Stimulated activated naive CD8-positive, alpha-beta T cell treated with anti-CD3 and anti-CD28 coated beads, Interleukin-15, amount 100 ng/mL, for 72 hours (primary cell): ENCODE results near the gene GCN1.

Experiments used
- ATAC-seq: fragments of 150-1000 bp; cut with Tn5 transposase; 2 replicates; pipeline ENCODE4 v1.10.0; 2021; ENCODE audit warnings: mild to moderate bottlenecking, moderate library complexity
- DNase-seq, 2 donors: peaks; one replicate each; pipeline ENCODE4 v3.0.0; 2021 to 2022
- H3K27ac Mint-ChIP-seq, 2 donors: one replicate each; pipeline ENCODE4 v1.8.0; 2022; ENCODE audit warnings: mild to moderate bottlenecking in 2 of 2, mixed read lengths in 2 of 2, moderate library complexity in 2 of 2
- H3K27me3 Mint-ChIP-seq: one replicate; pipeline ENCODE4 v1.8.0; 2022; ENCODE audit warnings: mixed read lengths
- H3K4me1 Mint-ChIP-seq: one replicate; pipeline ENCODE4 v1.8.0; 2022; ENCODE audit warnings: mild to moderate bottlenecking, mixed read lengths
- H3K4me3 Mint-ChIP-seq, 2 donors: one replicate each; pipeline ENCODE4 v1.8.0; 2022; ENCODE audit warnings: mild to moderate bottlenecking in 2 of 2, mixed read lengths in 2 of 2, moderate library complexity in 1 of 2
- H3K9me3 Mint-ChIP-seq, 2 donors: one replicate each; pipeline ENCODE4 v1.8.0; 2022; ENCODE audit warnings: mixed read lengths in 2 of 2

The GCN1 gene

GRCh38 chr12:120094485-120094884, 100.0 kb downstream of the GCN1 start:
- Mint-ChIP-seq H3K4me1 (peaks cover 23% of the 10 kb centered on the region), H3K9me3 (no peaks in the 10 kb centered on the region), H3K27me3 (no peaks in the 10 kb centered on the region), H3K27ac (peak overlapping the region in 1 of 2 donors; percentile 93), H3K4me3 (peak overlapping the region in 1 of 2 donors; percentile 13)
- ATAC-seq: no peak
- no peak for DNase-seq

GRCh38 chr12:120093592-120094355, 100.7 kb downstream of the GCN1 start:
- Mint-ChIP-seq H3K4me1 (peaks cover 23% of the 10 kb centered on the region), H3K4me3 (no peak overlapping the region), H3K27me3 (no peaks in the 10 kb centered on the region), H3K27ac (peak overlapping the region; percentile 42 to 46), H3K9me3 (no peaks in the 10 kb centered on the region)
- DNase-seq (no peak), ATAC-seq (peak; percentile 23)

GRCh38 chr12:120093336-120093591, 101.3 kb downstream of the GCN1 start:
- DNase-seq: no peak
- no peaks in the 10 kb centered on the region for H3K9me3 Mint-ChIP-seq
- peaks cover 23% of the 10 kb centered on the region for H3K4me1 Mint-ChIP-seq
- no peak overlapping the region for H3K4me3 Mint-ChIP-seq
- no peak overlapping the region for H3K27ac Mint-ChIP-seq
- ATAC-seq: peak; percentile 7
- H3K27me3 Mint-ChIP-seq: no peaks in the 10 kb centered on the region

GRCh38 chr12:120092551-120093335, 101.8 kb downstream of the GCN1 start:
- no peak overlapping the region for H3K4me3 Mint-ChIP-seq

GRCh38 chr12:120091371-120092090, 103.0 kb downstream of the GCN1 start:
- Mint-ChIP-seq H3K27me3 (no peaks in the 10 kb centered on the region), H3K9me3 (no peaks in the 10 kb centered on the region), H3K27ac (peak overlapping the region; percentile 38 to 69), H3K4me3 (no peak overlapping the region), H3K4me1 (peaks cover 37% of the 10 kb centered on the region)
- ATAC-seq (no peak), DNase-seq (no peak)

More at GRCh38 chr12:120092551-120093335, 101.8 kb downstream of the GCN1 start:
- no peaks in the 10 kb centered on the region for H3K9me3 Mint-ChIP-seq
- peak; percentile 11 for ATAC-seq
- no peak for DNase-seq
- H3K27me3 Mint-ChIP-seq: no peaks in the 10 kb centered on the region
- peaks cover 24% of the 10 kb centered on the region for H3K4me1 Mint-ChIP-seq
- H3K27ac Mint-ChIP-seq: peak overlapping the region; percentile 33 to 87

- Mint-ChIP-seq H3K27me3 (no peaks in the 10 kb centered on the region), H3K27ac (peak overlapping the region in 1 of 2 donors; percentile 69), H3K4me3 (no peak overlapping the region), H3K9me3 (no peaks in the 10 kb centered on the region), H3K4me1 (peaks cover 44% of the 10 kb centered on the region)
- DNase-seq (no peak), ATAC-seq (no peak)
Observed at GRCh38 chr12:120090626-120091295, 103.8 kb downstream of the GCN1 start.

GRCh38 chr12:120090206-120090605, 104.3 kb downstream of the GCN1 start:
- DNase-seq (no peak), ATAC-seq (no peak)
- Mint-ChIP-seq H3K4me3 (no peak overlapping the region), H3K4me1 (peaks cover 49% of the 10 kb centered on the region), H3K27me3 (no peaks in the 10 kb centered on the region), H3K9me3 (no peaks in the 10 kb centered on the region), H3K27ac (no peak overlapping the region)

GRCh38 chr12:120089796-120090195, 104.7 kb downstream of the GCN1 start:
- no peak for DNase-seq
- Mint-ChIP-seq H3K27me3 (no peaks in the 10 kb centered on the region), H3K4me3 (no peak overlapping the region), H3K27ac (peak overlapping the region in 1 of 2 donors; percentile 56), H3K9me3 (no peaks in the 10 kb centered on the region), H3K4me1 (peaks cover 52% of the 10 kb centered on the region)
- ATAC-seq: no peak

- no peak for DNase-seq
- Mint-ChIP-seq H3K27me3 (no peaks in the 10 kb centered on the region), H3K9me3 (no peaks in the 10 kb centered on the region), H3K27ac (peak overlapping the region in 1 of 2 donors; percentile 65), H3K4me3 (no peak overlapping the region), H3K4me1 (peaks cover 48% of the 10 kb centered on the region)
- ATAC-seq: no peak
Observed at GRCh38 chr12:120089105-120089504, 105.4 kb downstream of the GCN1 start.

GRCh38 chr12:120086801-120087621, 107.5 kb downstream of the GCN1 start:
- DNase-seq: peak; percentile 99 to 100
- no peaks in the 10 kb centered on the region for H3K9me3 Mint-ChIP-seq
- peak overlapping the region; percentile 71 to 77 for H3K4me3 Mint-ChIP-seq
- H3K27me3 Mint-ChIP-seq: no peaks in the 10 kb centered on the region
- H3K4me1 Mint-ChIP-seq: peaks cover 42% of the 10 kb centered on the region
- ATAC-seq: peak; percentile 97
- H3K27ac Mint-ChIP-seq: peak overlapping the region; percentile 78 to 95

- Mint-ChIP-seq H3K27me3 (no peaks in the 10 kb centered on the region), H3K4me1 (peaks cover 36% of the 10 kb centered on the region), H3K27ac (peak overlapping the region; percentile 78 to 95), H3K9me3 (no peaks in the 10 kb centered on the region), H3K4me3 (peak overlapping the region; percentile 71 to 77)
- ATAC-seq (no peak), DNase-seq (no peak)
Observed at GRCh38 chr12:120085920-120086645, 108.4 kb downstream of the GCN1 start.

GRCh38 chr12:120081641-120082040, 112.9 kb downstream of the GCN1 start:
- ATAC-seq (no peak), DNase-seq (no peak)
- H3K4me3 Mint-ChIP-seq: no peak overlapping the region
- H3K27me3 Mint-ChIP-seq: no peaks in the 10 kb centered on the region
- peaks cover 33% of the 10 kb centered on the region for H3K4me1 Mint-ChIP-seq
- peak overlapping the region in 1 of 2 donors; percentile 64 for H3K27ac Mint-ChIP-seq
- H3K9me3 Mint-ChIP-seq: no peaks in the 10 kb centered on the region

- ATAC-seq (no peak), DNase-seq (no peak)
- Mint-ChIP-seq H3K27me3 (no peaks in the 10 kb centered on the region), H3K27ac (no peak overlapping the region), H3K4me3 (no peak overlapping the region), H3K4me1 (peaks cover 20% of the 10 kb centered on the region), H3K9me3 (no peaks in the 10 kb centered on the region)
Observed at GRCh38 chr12:120079411-120080400, 114.8 kb downstream of the GCN1 start.
